ENCODE data around the gene FXYD4. TPM values are rescaled to one million over a fixed set of nuclear protein-coding genes. Genes with fewer than 3 reads are reported as not detected.
"Not testable (repeated sequence)": the region's sequence is repeated elsewhere in the genome, so short reads cannot be mapped to it uniquely, and the experiment has no call there.

The FXYD4 gene
- total RNA-seq, 1 donor from 2014 or later = not detected

GRCh38 chr10:43336061-43336460 lies 35.4 kb upstream of the FXYD4 start:
- no peak overlapping the region for H3K4me3 ChIP-seq
- H3K27ac ChIP-seq = no peak overlapping the region
- no peaks in the 10 kb centered on the region for H3K4me1 ChIP-seq
- DNase-seq (ENCODE audit: extremely low spot score in 2 of 2) = no peak
- H3K27me3 ChIP-seq = no peaks in the 10 kb centered on the region
- intact Hi-C loops (cut with DNase I) = no loop called here
- H3K36me3 ChIP-seq = no peaks in the 10 kb centered on the region
- no peaks in the 10 kb centered on the region for H3K9me3 ChIP-seq
- no peak for TF ChIP-seq CTCF (IDR thresholded peaks at IDR 0.05)
- no peak for TF ChIP-seq POLR2AphosphoS5 (IDR thresholded peaks at IDR 0.05; ENCODE audit: insufficient read depth in 1 of 2, low read depth in 1 of 2)
- TF ChIP-seq POLR2A (IDR thresholded peaks at IDR 0.05) = no peak

- no peaks in the 10 kb centered on the region for H3K36me3 ChIP-seq
- no peak overlapping the region for H3K4me3 ChIP-seq
- H3K9me3 ChIP-seq = no peaks in the 10 kb centered on the region
- no peaks in the 10 kb centered on the region for H3K27me3 ChIP-seq
- intact Hi-C loops (cut with DNase I) = no loop called here
- DNase-seq (ENCODE audit: extremely low spot score in 2 of 2) = no peak
- TF ChIP-seq POLR2AphosphoS5 (IDR thresholded peaks at IDR 0.05; ENCODE audit: insufficient read depth in 1 of 2, low read depth in 1 of 2) = no peak
- no peak for TF ChIP-seq CTCF (IDR thresholded peaks at IDR 0.05)
- TF ChIP-seq POLR2A (IDR thresholded peaks at IDR 0.05) = no peak
- no peaks in the 10 kb centered on the region for H3K4me1 ChIP-seq
- H3K27ac ChIP-seq = no peak overlapping the region
Observed at GRCh38 chr10:43336641-43337318, 34.7 kb upstream of the FXYD4 start.

GRCh38 chr10:43337536-43337935 lies 33.9 kb upstream of the FXYD4 start:
- H3K9me3 ChIP-seq; H3K4me1 ChIP-seq; H3K27ac ChIP-seq; H3K36me3 ChIP-seq; H3K27me3 ChIP-seq; DNase-seq (ENCODE audit: extremely low spot score in 2 of 2); H3K4me3 ChIP-seq; intact Hi-C loops (cut with DNase I): not testable (repeated sequence)

GRCh38 chr10:43338117-43338516 lies 33.3 kb upstream of the FXYD4 start:
- Histone ChIP-seq H3K9me3 (no peaks in the 10 kb centered on the region), H3K4me3 (no peak overlapping the region), H3K27ac (no peak overlapping the region), H3K27me3 (no peaks in the 10 kb centered on the region), H3K36me3 (no peaks in the 10 kb centered on the region), H3K4me1 (no peaks in the 10 kb centered on the region)
- TF ChIP-seq POLR2AphosphoS5 (IDR thresholded peaks at IDR 0.05; ENCODE audit: insufficient read depth in 1 of 2, low read depth in 1 of 2) (no peak), CTCF (IDR thresholded peaks at IDR 0.05) (no peak), POLR2A (IDR thresholded peaks at IDR 0.05) (no peak)
- DNase-seq (ENCODE audit: extremely low spot score in 2 of 2) = no peak
- intact Hi-C loops (cut with DNase I) = no loop called here

GRCh38 chr10:43339136-43339535 lies 32.3 kb upstream of the FXYD4 start:
- Histone ChIP-seq H3K4me1 (no peaks in the 10 kb centered on the region), H3K36me3 (no peaks in the 10 kb centered on the region), H3K27ac (no peak overlapping the region), H3K27me3 (no peaks in the 10 kb centered on the region), H3K4me3 (no peak overlapping the region), H3K9me3 (no peaks in the 10 kb centered on the region)
- intact Hi-C loops (cut with DNase I) = no loop called here
- TF ChIP-seq CTCF (IDR thresholded peaks at IDR 0.05) (no peak), POLR2AphosphoS5 (IDR thresholded peaks at IDR 0.05; ENCODE audit: insufficient read depth in 1 of 2, low read depth in 1 of 2) (no peak), POLR2A (IDR thresholded peaks at IDR 0.05) (no peak)
- no peak for DNase-seq (ENCODE audit: extremely low spot score in 2 of 2)
